SHP77 treated with DMSO at 0.1 percent for 48 hours (cell line): Measurements from ENCODE around the gene AFAP1L2.

Experiments used
- DNase-seq: peaks from one replicate; lab custom pipeline; 2025; lab: John Stamatoyannopoulos, UW

The AFAP1L2 gene

DNA sequence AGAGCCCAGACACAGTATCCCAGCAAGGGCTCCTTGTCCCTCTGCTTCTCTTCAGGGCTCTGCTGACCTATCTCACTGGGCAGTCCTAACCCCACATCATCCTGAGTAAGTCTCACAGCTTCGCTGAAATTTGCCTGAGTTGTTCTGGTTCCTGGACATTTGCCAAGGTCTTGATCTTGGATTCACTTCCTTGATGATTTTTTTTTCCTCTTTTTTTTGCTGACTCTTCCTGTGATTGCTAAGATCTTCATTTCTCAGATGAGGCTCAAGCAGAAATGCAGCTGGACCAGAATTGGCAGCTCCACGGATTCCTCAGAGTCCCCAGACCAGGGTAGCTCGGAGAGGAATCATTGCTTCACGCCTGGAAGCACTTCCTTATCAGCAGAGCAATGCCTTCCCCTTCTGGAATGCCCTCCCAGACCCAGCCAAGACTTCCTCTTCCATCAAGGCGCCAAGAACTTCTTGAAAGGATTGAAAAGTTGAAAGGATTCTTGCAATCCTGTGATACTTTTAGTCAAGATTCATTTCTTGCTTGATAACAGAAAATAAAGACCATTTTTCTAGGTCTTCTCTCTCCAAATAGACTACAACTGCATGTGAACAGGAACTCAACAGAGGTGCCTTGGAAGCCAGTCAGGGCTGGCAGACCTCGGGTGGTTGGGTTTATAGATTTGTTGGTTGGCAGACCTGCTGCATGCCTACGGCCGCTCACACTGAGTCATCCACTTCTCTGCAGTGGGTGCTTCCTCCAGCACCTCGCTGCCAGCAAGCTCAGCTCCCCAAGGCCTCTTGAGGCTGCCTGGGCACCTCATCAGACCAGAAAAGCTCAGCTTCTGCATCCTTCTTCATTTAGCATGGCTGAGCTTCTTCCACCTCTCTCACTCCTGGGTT lies 8.8 kb upstream of the AFAP1L2 start:
- no peak for DNase-seq

DNA sequence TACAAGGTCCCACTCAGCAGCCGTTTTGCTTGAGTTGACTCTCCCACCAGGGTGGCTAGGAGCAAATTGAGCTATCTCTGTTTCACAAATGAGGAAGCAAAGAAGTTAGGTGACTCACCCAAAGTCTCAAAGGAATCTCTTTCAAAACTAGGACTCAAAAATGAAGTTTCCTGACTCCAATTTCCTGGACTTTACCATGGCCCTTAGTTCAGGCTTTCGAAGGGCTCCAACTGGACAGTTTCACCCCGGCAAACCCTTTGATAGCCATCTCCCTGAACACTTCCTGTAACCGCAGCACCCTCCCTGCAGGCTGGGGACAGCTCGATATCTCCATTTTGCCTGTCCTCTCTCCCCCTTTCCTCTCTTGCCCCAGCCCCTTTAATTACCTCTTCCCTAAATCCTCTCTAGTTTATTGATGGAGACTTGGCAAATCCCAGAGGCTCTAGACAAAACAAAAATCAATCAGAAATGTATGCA lies 4.7 kb upstream of the AFAP1L2 start:
- no peak for DNase-seq

- no peak for DNase-seq
Observed at GRCh38 chr10:114408112-114408967, 4.0 kb upstream of the AFAP1L2 start.

DNA sequence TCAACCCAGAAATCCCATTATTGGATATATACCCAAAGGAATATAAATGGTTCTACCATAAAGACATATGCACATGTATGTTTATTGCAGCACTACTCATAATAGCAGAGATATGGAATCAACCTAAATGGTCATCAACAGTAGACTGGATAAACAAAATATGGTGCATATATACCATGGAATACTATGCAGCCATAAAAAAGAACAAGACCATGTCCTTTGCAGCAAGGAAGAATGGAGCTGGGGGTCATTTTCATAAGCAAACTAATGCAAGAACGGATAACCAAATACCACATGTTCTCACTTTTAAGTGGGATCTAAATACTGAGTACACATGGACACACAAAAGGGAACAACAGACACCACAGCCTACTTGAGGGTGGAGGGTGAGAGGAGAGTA lies 2.2 kb upstream of the AFAP1L2 start:
- DNase-seq = no peak

DNA sequence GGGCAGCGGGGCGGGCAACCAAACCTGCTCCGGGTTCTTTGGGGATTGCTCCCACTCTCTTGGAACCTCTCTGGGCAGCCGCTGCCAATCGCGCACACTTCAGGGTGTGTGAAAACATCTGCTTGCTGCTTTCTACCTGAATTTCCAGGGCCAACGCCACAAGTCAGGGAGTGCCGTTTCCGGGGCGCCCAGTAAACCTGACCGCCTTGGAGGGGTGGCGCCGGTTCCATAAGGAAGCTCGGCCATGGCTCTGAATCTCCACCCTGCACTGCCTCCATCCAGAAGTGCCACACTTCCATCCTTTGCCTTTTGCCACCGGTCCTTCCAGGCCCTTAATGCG lies 679 bp upstream of the AFAP1L2 start:
- no peak for DNase-seq

DNA sequence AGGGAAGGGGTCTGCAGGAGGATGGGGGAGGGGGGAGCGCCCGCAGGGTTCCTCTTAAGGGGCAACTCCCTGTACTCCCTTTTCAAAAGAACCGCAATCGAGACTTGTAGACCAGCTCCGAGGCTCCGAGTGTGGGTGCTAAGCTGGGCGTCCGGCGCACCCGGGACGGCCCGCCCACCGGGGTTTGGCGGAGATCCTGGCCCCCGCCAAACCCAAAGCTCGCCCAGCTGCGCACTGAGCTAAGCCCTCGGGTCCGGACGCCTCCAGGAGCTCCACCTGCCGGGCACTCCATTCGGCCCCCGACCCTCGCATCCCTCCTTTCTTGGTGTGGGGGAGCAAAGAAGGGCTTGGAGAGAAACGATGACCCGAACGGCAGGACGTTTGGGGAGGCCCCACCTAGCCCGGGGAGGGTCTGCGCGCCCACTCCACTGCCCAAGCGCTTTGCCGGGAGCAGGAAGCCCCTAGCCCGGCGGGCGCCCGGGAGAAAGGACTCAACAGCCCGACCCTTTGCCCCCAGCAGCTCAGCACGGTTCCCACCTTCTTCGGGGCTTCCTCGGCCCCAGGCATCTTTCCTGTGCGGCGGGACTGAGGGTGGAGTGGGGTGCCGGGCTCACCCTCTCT lies 651 bp downstream of the AFAP1L2 start:
- no peak for DNase-seq

GRCh38 chr10:114402871-114403540 lies 1.3 kb downstream of the AFAP1L2 start:
- no peak for DNase-seq

- no peak for DNase-seq
Observed at GRCh38 chr10:114402233-114402632, 2.1 kb downstream of the AFAP1L2 start.

DNA sequence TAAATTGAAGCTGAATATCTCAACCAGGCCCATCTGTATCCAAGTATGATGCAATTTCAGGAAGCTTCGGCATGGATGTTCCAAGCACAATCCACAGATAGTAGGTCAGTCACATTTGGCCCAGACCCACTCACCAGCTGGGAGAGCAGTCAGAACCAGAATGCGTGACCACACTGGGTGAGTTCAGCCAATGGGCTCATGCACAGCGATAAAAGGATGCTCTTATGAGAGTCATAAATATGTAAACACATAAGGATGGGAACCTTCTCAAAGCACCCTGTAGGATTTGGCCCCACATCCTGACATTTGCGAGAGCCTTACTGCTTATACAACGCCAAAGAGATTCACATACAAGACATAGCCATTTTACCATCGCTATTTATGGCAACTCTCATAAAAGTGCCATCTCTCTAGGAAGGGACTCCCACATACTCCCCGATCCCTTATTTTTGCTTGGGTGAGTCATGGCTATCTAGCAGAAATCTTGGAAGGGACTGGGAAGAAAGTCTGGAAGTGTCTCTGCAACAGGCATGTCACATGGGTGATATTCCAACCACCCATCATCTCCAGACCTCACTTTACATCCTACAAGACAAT lies 3.0 kb downstream of the AFAP1L2 start:
- no peak for DNase-seq

DNA sequence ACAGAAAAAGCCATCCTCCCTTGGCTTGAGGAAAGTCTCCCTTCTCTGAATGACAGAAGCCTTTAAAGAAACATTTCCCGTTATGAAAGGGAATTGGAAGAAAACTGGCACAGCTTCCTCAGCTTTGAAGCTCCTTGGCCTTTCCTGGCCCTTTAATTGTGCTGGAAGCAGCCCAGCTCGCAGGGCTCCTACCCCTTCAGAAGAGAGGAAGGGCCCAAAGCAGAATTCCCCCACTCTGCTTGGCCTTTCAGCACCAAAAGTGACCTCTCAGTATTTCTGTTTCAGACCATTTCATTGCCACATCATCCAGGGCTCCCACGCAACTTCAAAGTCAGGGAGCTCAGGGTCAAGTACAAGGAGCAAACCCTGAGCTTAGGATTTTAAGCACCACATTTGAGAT lies 4.2 kb downstream of the AFAP1L2 start:
- no peak for DNase-seq

- DNase-seq = no peak
Observed at GRCh38 chr10:114399576-114399975, 4.7 kb downstream of the AFAP1L2 start.

GRCh38 chr10:114398587-114399331 lies 5.5 kb downstream of the AFAP1L2 start:
- no peak for DNase-seq

DNA sequence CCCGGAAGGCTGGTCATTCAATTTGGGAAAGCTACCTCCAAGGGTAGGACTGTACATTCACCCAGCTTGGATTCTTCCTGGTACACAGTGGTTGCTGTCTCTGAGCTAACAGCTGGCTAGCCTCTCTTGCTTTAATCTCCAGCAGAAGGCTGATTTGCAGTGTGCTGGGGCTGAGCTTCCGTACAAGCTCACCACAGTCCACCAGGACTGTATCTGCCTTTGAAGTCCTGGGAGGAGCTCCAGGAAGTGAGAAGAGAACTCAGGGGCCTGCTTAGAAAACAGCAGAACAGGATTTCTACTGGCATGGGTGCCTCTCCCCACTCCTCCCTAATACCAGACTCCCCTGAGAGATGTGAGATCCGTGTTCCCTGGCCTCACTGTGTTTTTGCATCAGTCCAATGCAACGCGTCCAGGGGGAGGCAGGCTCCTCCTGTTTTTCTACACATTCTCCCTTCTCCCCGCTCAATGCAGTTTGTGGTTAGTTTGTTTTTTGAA lies 6.6 kb downstream of the AFAP1L2 start:
- no peak for DNase-seq

- no peak for DNase-seq
Observed at GRCh38 chr10:114396464-114396863, 7.8 kb downstream of the AFAP1L2 start.

DNA sequence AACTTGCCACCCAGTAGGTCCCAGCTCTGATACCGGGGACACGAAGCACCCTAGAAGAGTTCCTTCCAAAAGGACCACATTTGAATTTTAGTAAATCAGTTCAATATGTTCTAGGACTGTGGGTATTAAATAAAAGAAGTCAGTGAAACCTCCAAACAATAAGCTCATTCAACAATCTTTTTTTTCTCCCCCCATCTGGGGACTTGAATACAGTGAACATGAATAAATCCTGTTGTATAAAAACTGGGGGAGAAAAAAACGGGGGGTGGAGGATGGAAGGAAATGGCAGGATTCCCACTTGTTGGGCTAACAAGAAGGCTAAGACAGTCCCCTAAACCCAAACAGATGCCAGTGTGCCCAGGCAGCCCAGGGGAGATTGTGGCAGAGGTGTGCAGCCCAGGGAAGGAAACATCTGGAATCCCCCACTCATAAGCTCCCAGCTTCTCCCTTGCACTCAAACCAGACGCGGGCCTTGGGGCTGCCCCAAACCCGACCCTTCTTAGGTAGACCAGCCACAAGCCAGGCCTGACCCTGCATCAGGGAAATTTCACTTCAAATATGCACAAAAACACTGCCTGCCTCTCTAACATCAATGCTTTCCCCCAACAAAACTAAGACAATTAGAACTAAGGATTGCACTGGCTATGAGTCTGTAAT lies 8.8 kb downstream of the AFAP1L2 start:
- DNase-seq = no peak

DNA sequence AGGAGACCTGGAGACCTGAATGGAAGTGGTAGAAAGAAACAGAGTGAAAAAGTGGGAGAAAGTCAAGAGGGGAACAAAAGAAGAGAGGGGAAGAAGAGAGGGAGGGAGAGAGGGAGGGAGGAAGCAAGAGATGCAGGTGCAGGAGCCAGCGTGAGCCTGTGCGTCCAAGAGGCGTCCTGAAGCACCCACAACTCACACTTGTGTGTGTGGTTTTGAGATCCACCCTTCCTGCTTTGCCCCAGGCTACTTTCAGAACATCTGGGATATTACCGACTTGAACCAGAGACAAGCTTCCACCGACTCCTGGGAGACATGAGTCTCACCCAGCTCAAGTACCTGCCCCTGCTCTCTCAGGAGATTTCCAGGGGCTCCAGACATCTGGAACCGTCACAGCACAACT lies 9.8 kb downstream of the AFAP1L2 start:
- no peak for DNase-seq

- no peak for DNase-seq
Observed at GRCh38 chr10:114393886-114394285, 10.4 kb downstream of the AFAP1L2 start.

DNA sequence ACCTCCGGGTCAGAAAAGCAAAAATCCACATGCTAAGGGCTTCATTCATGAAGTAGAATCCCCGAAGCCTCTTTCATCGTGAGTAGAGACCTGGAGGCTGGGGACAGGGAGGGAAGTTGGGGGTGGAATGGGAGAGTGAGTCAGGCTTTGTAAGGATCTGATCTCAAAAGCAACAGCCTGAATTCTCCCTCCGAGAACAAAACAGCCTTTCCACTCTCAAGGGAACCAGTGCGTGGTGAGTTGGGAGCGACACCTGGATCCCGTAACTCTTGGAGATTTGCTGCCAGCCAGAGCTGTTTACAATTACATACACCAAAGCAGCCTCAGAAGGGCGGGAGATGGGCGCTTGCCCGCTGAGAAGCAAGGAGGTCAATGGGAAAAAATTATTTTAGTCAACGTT lies 10.8 kb downstream of the AFAP1L2 start:
- DNase-seq = no peak

- no peak for DNase-seq
Observed at GRCh38 chr10:114392112-114392835, 12.0 kb downstream of the AFAP1L2 start.

DNA sequence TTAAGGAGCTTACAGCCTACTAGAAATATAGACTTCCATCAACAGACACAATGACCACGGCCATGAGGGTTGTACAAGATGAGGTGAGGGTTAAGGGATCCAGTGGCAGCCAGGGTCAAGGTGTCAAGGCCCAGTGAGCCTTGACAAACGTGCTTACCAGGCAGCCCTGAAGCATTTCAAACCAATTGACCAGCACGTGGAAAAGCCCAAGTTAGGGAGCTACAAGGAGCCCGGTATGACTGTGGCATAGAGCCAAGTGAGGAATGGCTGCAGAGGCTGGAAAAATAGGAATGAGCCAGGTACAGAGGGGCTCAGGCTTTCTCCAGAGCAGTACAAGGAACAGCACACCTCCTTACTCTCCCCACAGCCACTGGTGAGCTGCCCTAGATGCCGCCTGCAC lies 12.7 kb downstream of the AFAP1L2 start:
- no peak for DNase-seq
